ENCODE measurements around the gene RXRA.

The RXRA gene

DNA sequence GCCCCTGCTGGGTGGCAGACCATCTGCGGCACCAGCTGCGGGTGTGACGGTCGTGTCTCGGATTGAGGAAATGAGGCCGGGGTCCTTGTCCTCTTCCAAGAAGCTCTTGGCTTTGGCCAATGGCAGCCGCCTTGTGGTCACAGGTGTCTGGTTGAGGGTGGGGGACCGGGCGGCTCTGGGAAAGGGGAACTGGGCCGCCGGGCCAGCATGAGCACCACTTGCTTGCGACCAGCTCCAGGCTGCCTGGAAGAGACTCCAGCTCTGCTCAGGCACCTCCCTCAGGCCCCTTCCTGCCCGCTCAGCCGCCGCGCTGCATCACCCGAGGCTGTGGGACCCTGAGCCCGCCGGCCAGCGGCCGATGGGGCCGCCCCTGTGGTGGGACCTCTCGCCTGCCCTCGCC is 59.7 kb downstream of the RXRA start (continued):
- TF ChIP-seq, protein P1, sequence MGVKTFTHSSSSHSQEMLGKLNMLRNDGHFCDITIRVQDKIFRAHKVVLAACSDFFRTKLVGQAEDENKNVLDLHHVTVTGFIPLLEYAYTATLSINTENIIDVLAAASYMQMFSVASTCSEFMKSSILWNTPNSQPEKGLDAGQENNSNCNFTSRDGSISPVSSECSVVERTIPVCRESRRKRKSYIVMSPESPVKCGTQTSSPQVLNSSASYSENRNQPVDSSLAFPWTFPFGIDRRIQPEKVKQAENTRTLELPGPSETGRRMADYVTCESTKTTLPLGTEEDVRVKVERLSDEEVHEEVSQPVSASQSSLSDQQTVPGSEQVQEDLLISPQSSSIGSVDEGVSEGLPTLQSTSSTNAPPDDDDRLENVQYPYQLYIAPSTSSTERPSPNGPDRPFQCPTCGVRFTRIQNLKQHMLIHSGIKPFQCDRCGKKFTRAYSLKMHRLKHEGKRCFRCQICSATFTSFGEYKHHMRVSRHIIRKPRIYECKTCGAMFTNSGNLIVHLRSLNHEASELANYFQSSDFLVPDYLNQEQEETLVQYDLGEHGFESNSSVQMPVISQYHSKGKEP (tag by site-specific recombination; IDR thresholded peaks at IDR 0.05) = no peak
- TF ChIP-seq, protein P2, sequence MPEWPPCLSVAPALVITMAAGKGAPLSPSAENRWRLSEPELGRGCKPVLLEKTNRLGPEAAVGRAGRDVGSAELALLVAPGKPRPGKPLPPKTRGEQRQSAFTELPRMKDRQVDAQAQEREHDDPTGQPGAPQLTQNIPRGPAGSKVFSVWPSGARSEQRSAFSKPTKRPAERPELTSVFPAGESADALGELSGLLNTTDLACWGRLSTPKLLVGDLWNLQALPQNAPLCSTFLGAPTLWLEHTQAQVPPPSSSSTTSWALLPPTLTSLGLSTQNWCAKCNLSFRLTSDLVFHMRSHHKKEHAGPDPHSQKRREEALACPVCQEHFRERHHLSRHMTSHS (tag by site-specific recombination; IDR thresholded peaks at IDR 0.05) = no peak

DNA sequence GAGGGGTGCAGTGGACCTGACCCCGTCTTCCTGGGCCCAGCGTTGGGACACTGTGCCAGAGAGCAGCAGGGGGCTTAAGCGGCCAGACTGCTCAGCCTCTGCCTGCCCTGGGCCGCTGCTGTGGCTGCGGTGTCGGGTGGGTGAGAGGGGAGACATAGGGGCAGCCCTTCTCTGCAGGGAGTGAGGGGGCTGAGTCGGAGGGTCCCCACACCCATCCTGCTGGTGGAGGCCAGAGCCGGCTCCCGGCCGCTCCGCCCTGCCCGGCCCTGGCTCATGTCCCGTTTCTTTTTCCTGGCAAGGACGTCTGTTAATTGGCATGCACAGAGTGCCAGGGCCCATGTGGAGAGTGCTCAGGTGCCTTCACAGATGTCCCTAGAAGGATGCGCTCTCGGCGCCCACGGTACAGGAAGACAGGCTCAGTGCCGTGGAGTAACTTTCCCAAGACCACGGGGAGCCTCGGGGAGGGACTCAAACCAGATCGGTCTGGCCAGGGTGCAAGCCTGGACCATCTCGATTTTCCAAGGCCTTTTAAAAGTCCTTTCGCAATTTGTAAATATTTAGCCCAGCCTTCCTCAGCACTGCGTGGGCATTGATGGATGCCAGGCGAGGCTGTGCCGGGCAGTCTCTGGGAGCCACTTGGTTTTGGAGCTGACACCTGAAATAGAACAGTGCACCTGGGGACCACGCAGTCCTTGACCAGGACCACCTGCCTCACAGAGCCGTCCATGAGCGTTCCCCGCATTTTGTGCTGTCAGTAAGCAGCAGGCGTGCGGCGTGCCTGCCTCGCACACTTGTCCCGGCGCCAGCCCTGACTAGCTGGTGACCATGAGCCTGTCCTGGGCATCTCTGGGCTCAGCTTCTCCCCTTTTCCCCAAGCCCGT is 60.9 kb downstream of the RXRA start:
- ChIA-PET POLR2A (no interaction called here), CTCF (no interaction called here)
- no peaks in the 10 kb centered on the region for H3K36me3 ChIP-seq (ENCODE audit: control insufficient read depth in 2 of 2, insufficient read depth in 1 of 2, low read length in 2 of 2)
- H3K27ac ChIP-seq (ENCODE audit: extremely low read depth, low read depth, low read length) = no peak overlapping the region
- H3K4me3 ChIP-seq (ENCODE audit: low read depth, low read length) = no peak overlapping the region
- H3K9me3 ChIP-seq (ENCODE audit: control insufficient read depth, insufficient read depth, low read depth, low read length) = no peaks in the 10 kb centered on the region
- no peak for TF ChIP-seq ZNF324 (tag by site-specific recombination; IDR thresholded peaks at IDR 0.05)
- TF ChIP-seq, protein P3, sequence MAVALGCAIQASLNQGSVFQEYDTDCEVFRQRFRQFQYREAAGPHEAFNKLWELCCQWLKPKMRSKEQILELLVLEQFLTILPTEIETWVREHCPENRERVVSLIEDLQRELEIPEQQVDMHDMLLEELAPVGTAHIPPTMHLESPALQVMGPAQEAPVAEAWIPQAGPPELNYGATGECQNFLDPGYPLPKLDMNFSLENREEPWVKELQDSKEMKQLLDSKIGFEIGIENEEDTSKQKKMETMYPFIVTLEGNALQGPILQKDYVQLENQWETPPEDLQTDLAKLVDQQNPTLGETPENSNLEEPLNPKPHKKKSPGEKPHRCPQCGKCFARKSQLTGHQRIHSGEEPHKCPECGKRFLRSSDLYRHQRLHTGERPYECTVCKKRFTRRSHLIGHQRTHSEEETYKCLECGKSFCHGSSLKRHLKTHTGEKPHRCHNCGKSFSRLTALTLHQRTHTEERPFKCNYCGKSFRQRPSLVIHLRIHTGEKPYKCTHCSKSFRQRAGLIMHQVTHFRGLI (tag by site-specific recombination; IDR thresholded peaks at IDR 0.05) = no peak
- TF ChIP-seq, protein P4, sequence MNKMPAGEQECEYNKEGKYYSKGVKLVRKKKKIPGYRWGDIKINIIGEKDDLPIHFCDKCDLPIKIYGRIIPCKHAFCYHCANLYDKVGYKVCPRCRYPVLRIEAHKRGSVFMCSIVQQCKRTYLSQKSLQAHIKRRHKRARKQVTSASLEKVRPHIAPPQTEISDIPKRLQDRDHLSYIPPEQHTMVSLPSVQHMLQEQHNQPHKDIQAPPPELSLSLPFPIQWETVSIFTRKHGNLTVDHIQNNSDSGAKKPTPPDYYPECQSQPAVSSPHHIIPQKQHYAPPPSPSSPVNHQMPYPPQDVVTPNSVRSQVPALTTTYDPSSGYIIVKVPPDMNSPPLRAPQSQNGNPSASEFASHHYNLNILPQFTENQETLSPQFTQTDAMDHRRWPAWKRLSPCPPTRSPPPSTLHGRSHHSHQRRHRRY (tag by site-specific recombination; IDR thresholded peaks at IDR 0.05) = no peak
- no peak for TF ChIP-seq KLF16 (tag by site-specific recombination; IDR thresholded peaks at IDR 0.05)
- TF ChIP-seq ZNF791 (tag by site-specific recombination; IDR thresholded peaks at IDR 0.05) = no peak
- TF ChIP-seq ZNF146 (tag by site-specific recombination; IDR thresholded peaks at IDR 0.05) = no peak
- no peak for TF ChIP-seq BCL11B (tag by site-specific recombination; IDR thresholded peaks at IDR 0.05; ENCODE audit: low read depth)
- no peak for TF ChIP-seq ZBTB8A (tag by site-specific recombination; IDR thresholded peaks at IDR 0.05)
- no peak for TF ChIP-seq ZNF354C (tag by site-specific recombination; IDR thresholded peaks at IDR 0.05; ENCODE audit: borderline replicate concordance, low read depth)
- no peaks in the 10 kb centered on the region for H3K4me1 ChIP-seq (ENCODE audit: control insufficient read depth, insufficient read depth, low read length)

DNA sequence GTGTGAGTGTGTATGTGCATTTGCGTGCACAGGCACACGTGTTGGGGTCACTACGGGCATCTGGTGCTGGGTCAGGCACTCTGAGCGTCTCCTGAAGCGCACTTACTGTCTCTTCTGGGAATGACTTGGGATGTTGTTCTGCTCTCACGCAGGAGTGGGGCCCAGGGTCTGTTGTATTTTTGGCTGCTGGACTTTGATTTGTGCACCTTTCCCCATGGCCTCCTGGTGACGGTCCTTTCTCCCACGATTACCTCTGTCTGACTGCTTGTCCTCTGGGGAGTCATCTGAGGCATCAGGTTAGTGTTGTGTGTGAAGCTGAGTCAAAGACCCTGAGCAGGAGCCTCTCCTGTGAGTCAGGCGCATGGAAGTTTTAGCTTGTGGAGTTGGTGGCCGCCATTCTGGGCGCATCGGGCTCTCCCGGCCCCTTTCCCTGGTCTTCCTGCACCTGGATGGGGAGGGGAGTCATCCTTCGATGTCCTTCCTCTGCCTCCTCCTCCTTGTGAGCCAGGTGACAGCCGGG is 62.1 kb downstream of the RXRA start:
- ChIA-PET POLR2A (no interaction called here), CTCF (no interaction called here)
- Histone ChIP-seq H3K27ac (ENCODE audit: extremely low read depth, low read depth, low read length) (no peak overlapping the region), H3K9me3 (ENCODE audit: control insufficient read depth, insufficient read depth, low read depth, low read length) (no peaks in the 10 kb centered on the region), H3K4me1 (ENCODE audit: control insufficient read depth, insufficient read depth, low read length) (no peaks in the 10 kb centered on the region), H3K4me3 (ENCODE audit: low read depth, low read length) (no peak overlapping the region), H3K36me3 (ENCODE audit: control insufficient read depth in 2 of 2, insufficient read depth in 1 of 2, low read length in 2 of 2) (no peaks in the 10 kb centered on the region)
- TF ChIP-seq, protein P5, sequence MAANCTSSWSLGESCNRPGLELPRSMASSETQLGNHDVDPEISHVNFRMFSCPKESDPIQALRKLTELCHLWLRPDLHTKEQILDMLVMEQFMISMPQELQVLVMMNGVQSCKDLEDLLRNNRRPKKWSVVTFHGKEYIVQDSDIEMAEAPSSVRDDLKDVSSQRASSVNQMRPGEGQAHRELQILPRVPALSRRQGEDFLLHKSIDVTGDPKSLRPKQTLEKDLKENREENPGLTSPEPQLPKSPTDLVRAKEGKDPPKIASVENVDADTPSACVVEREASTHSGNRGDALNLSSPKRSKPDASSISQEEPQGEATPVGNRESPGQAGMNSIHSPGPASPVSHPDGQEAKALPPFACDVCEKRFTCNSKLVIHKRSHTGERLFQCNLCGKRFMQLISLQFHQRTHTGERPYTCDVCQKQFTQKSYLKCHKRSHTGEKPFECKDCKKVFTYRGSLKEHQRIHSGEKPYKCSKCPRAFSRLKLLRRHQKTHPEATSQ (tag by site-specific recombination; IDR thresholded peaks at IDR 0.05) = no peak
- TF ChIP-seq ZNF140 (tag by site-specific recombination; IDR thresholded peaks at IDR 0.05) = no peak
- TF ChIP-seq ZNF600 (tag by site-specific recombination; IDR thresholded peaks at IDR 0.05) = no peak
- TF ChIP-seq ZNF549 (tag by site-specific recombination; IDR thresholded peaks at IDR 0.05) = no peak
- TF ChIP-seq ZNF202 (tag by site-specific recombination; IDR thresholded peaks at IDR 0.05; ENCODE audit: borderline replicate concordance) = no peak
- no peak for TF ChIP-seq ZNF521 (tag by site-specific recombination; IDR thresholded peaks at IDR 0.05)
- TF ChIP-seq, protein P6, sequence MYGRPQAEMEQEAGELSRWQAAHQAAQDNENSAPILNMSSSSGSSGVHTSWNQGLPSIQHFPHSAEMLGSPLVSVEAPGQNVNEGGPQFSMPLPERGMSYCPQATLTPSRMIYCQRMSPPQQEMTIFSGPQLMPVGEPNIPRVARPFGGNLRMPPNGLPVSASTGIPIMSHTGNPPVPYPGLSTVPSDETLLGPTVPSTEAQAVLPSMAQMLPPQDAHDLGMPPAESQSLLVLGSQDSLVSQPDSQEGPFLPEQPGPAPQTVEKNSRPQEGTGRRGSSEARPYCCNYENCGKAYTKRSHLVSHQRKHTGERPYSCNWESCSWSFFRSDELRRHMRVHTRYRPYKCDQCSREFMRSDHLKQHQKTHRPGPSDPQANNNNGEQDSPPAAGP (tag by site-specific recombination; IDR thresholded peaks at IDR 0.05) = no peak
- no peak for TF ChIP-seq ZNF530 (tag by site-specific recombination; IDR thresholded peaks at IDR 0.05; ENCODE audit: low read depth)
- TF ChIP-seq SALL2 (tag by site-specific recombination; IDR thresholded peaks at IDR 0.05; ENCODE audit: borderline replicate concordance) = no peak
- no peak for TF ChIP-seq ZNF16 (tag by site-specific recombination; IDR thresholded peaks at IDR 0.05; ENCODE audit: low read depth)
- no peak for TF ChIP-seq ZNF585B (tag by site-specific recombination; IDR thresholded peaks at IDR 0.05)
- TF ChIP-seq TRIM28 (IDR thresholded peaks at IDR 0.05; ENCODE audit: borderline replicate concordance, low read length) = no peak
- TF ChIP-seq, protein P7, sequence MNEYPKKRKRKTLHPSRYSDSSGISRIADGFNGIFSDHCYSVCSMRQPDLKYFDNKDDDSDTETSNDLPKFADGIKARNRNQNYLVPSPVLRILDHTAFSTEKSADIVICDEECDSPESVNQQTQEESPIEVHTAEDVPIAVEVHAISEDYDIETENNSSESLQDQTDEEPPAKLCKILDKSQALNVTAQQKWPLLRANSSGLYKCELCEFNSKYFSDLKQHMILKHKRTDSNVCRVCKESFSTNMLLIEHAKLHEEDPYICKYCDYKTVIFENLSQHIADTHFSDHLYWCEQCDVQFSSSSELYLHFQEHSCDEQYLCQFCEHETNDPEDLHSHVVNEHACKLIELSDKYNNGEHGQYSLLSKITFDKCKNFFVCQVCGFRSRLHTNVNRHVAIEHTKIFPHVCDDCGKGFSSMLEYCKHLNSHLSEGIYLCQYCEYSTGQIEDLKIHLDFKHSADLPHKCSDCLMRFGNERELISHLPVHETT (tag by site-specific recombination; IDR thresholded peaks at IDR 0.05) = no peak

Measured in HEK293 (cell line).